ENCODE data around the gene LINGO3.

DNA sequence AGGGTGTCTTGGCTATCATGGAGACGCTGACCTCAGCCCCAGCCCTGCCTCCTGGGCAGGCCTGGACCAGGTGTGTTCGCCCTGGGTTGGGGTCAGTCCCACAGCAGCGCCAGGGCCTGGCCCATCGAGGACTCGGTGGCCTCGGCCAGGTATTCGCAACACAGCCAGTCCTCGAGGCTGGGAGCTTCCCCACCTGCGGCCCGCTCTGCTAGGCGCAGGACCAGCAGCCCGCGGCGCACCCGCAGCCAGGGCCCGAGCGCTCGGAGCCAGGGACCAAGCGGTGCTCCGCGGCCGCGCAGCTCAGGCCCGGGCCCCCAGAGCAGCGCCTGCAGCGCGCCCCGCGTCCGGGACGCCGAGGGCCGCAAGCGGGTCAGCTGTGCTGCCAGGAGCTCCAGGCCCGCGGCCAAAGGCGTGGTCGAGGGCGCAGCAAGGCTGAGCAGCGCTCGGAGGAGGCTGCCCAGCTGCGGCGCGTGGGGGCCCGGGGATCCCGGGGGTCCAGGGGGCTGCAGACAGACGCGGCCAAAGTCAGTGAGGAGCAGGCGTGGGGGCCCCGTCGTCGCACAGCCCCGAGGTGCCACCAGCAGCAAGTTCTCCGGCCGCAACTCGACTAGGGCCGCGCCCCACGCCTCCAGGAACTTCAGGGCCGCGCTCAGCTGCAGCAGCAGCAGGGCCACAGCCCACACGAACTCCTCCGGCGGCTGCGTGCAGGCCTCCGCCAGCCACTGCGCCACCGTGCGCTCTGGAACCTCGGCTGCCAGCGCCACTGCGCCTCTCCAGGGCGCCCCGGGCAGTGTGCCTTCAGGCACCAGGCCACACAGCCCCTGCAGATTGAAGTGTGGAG lies 32.1 kb downstream of the LINGO3 start:
- no peak for TF ChIP-seq POLR2A (IDR thresholded peaks at IDR 0.05; ENCODE audit: low read depth, low read length)
- TF ChIP-seq POLR2AphosphoS5 (IDR thresholded peaks at IDR 0.05; ENCODE audit: low read depth, low read length), result no peak; the same call in 1 of the 2 replicates
- TF ChIP-seq TAF1 (IDR thresholded peaks at IDR 0.05; ENCODE audit: borderline replicate concordance, low read depth, low read length), result no peak

Data from GM12892 (cell line).